Measurements from ENCODE around the gene TSEN2. TPM values are rescaled to one million over a fixed set of nuclear protein-coding genes. Genes with fewer than 3 reads are reported as not detected.

TSEN2 gene
- total RNA-seq (2022; extraction: Qiagen RNA extraction; ENCODE audit: low read depth): 15.0 to 19.1 TPM (median 17.4 TPM) in 5 replicates

GRCh38 chr3:12484198-12484982, at the start of gene TSEN2:
TSEN2 (plus strand) TSS chr3:12484480; CDS start chr3:12489801, 5,321 bp downstream.

GRCh38 chr3:12545473-12545791, 61.2 kb downstream of the TSEN2 start, which contains the start of gene MKRN2OS:
MKRN2OS (minus strand) TSS chr3:12545499; CDS start chr3:12545464, 35 bp downstream.

GRCh38 chr3:12556690-12557472, 72.6 kb downstream of the TSEN2 start, which contains the start of gene MKRN2:
MKRN2 (plus strand) TSS chr3:12557087; CDS start chr3:12557151, 64 bp downstream.

Other genes starting within 250 kb of the TSEN2 start
- 38.4 to 42.6 TPM (median 41.7 TPM) in 5 replicates for gene PPARG, start 195.4 kb upstream of the TSEN2 start, total RNA-seq (2022; extraction: Qiagen RNA extraction; ENCODE audit: low read depth)
- gene MKRN2OS, start 61.0 kb downstream of the TSEN2 start, total RNA-seq (2022; extraction: Qiagen RNA extraction; ENCODE audit: low read depth): not detected in 5 replicates
- gene MKRN2, start 72.6 kb downstream of the TSEN2 start, total RNA-seq (2022; extraction: Qiagen RNA extraction; ENCODE audit: low read depth): 19.9 to 25.7 TPM (median 24.8 TPM) in 5 replicates
- gene RAF1, start 179.6 kb downstream of the TSEN2 start, total RNA-seq (2022; extraction: Qiagen RNA extraction; ENCODE audit: low read depth): 57.2 to 64.5 TPM (median 58.8 TPM) in 5 replicates

Data from A549 treated with CpdA at 1 μM for 4 hours (cell line).